HEK293T (cell line): ENCODE measurements around the gene KLF5.

Experiments used
- ARNT ChIP-seq: fragments of 450-650 bp; IDR thresholded peaks from 2 replicates; pipeline ENCODE4 v1.6.1; 2017; ENCODE audit warnings: mild to moderate bottlenecking
- BHLHE40 ChIP-seq: fragments of 450-650 bp; IDR thresholded peaks from 2 replicates; pipeline ENCODE4 v1.6.1; 2016; ENCODE audit warnings: mild to moderate bottlenecking, moderate library complexity, borderline replicate concordance
- CTBP1 ChIP-seq: fragments of 450-650 bp; IDR thresholded peaks from 2 replicates; pipeline ENCODE4 v1.6.1; 2016; ENCODE audit warnings: borderline replicate concordance
- ELF4 ChIP-seq: fragments of 450-650 bp; IDR thresholded peaks from 2 replicates; pipeline ENCODE4 v1.6.1; 2017; ENCODE audit warnings: antibody characterized with exemption
- FOXA1 ChIP-seq: fragments of 450-650 bp; IDR thresholded peaks from 2 replicates; pipeline ENCODE4 v1.6.1; 2016; ENCODE audit warnings: mild to moderate bottlenecking
- FOXM1 ChIP-seq: fragments of 450-650 bp; IDR thresholded peaks from 2 replicates; pipeline ENCODE4 v1.6.1; 2017; ENCODE audit warnings: mild to moderate bottlenecking, borderline replicate concordance
- L3MBTL2 ChIP-seq: fragments of 450-650 bp; conservative IDR thresholded peaks from 2 replicates; pipeline ENCODE4 v1.6.1; 2016; ENCODE audit warnings: mild to moderate bottlenecking
- LEF1 ChIP-seq: fragments of 450-650 bp; IDR thresholded peaks from 2 replicates; pipeline ENCODE4 v1.6.1; 2017; ENCODE audit warnings: mild to moderate bottlenecking, borderline replicate concordance
- NFRKB ChIP-seq: fragments of 450-650 bp; IDR thresholded peaks from 2 replicates; pipeline ENCODE4 v1.6.1; 2016; ENCODE audit warnings: mild to moderate bottlenecking, moderate library complexity
- SP1 ChIP-seq: fragments of 450-650 bp; IDR thresholded peaks from 2 replicates; pipeline ENCODE4 v1.6.1; 2017
- SUZ12 ChIP-seq: fragments of 450-650 bp; IDR thresholded peaks from 2 replicates; pipeline ENCODE4 v1.6.1; 2016; ENCODE audit warnings: mild to moderate bottlenecking
- ZNF384 ChIP-seq: fragments of 450-650 bp; IDR thresholded peaks from 2 replicates; pipeline ENCODE4 v1.6.1; 2016

DNA sequence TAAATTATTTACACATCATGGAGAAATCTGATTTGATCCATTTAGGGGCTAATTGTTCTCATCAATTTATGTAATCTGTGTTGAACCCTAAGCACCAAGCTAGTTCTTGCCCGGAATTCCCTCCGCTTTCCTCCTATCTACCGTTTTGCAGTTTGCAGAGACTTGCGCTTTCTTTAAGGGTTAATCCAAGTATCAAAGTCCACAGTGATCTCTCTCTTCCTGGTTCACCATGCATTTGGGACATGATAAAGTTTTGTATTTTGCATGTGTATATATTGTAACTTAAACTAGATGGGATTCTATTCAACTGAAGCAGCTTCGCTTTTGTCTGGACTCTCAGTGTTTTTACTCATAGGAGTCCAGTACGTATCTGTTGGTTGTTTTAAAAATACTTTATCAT is 13.8 kb upstream of the KLF5 start:
- TF ChIP-seq BHLHE40 = no peak
- no peak for TF ChIP-seq ARNT
- TF ChIP-seq ELF4 = no peak
- no peak for TF ChIP-seq SUZ12
- no peak for TF ChIP-seq L3MBTL2
- TF ChIP-seq LEF1 = no peak
- no peak for TF ChIP-seq SP1
- no peak for TF ChIP-seq CTBP1
- no peak for TF ChIP-seq NFRKB
- TF ChIP-seq ZNF384 = no peak
- TF ChIP-seq FOXM1 = no peak
- TF ChIP-seq FOXA1 = no peak
